Fibroblast of lung (primary cell): ENCODE results near the gene BCL7A. TPM values are rescaled to one million over a fixed set of nuclear protein-coding genes. Genes with fewer than 3 reads are reported as not detected.

ENCODE experiments used
- DNase-seq, 2 donors: peaks; one replicate each; pipeline versions ENCODE4 v3.0.0 to v3.0.0-alpha.2; 2010; ENCODE audit warnings: low read depth in 2 of 2
- H2AFZ ChIP-seq: 2 replicates; pipeline ENCODE4 v1.5.1; 2012; ENCODE audit warnings: low read length, control low read depth, inconsistent platforms
- H3K27ac ChIP-seq: 2 replicates; pipeline ENCODE4 v1.5.1; 2011; ENCODE audit warnings: low read length, control low read depth; ENCODE audit not compliant: insufficient read depth
- H3K27me3 ChIP-seq: 2 replicates; pipeline ENCODE4 v1.5.1; 2011; ENCODE audit warnings: mild to moderate bottlenecking, low read length; ENCODE audit not compliant: control insufficient read depth, insufficient read depth
- H3K36me3 ChIP-seq: 2 replicates; pipeline ENCODE4 v1.5.1; 2011; ENCODE audit warnings: low read length; ENCODE audit not compliant: control insufficient read depth, insufficient read depth
- H3K4me1 ChIP-seq: 2 replicates; pipeline ENCODE4 v1.5.1; 2011; ENCODE audit warnings: low read length; ENCODE audit not compliant: control insufficient read depth, insufficient read depth; ENCODE audit errors: extremely low read depth
- H3K4me2 ChIP-seq: 2 replicates; pipeline ENCODE4 v1.5.1; 2011; ENCODE audit warnings: low read length, control low read depth; ENCODE audit not compliant: insufficient read depth; ENCODE audit errors: extremely low read depth
- H3K4me3 ChIP-seq, 4 experiments: fragments of 200-600 bp in 1 of 4; sonication (generic) in 1 of 4; replicated peaks in 1 of 4; 2 replicates each; pipeline ENCODE4 v1.5.1; 2011 to 2016; ENCODE audit warnings: low read length in 4 of 4, low read depth in 3 of 4, mild to moderate bottlenecking in 3 of 4, control low read depth in 2 of 4, inconsistent platforms in 1 of 4, mixed read lengths in 1 of 4; ENCODE audit not compliant: insufficient read depth in 1 of 4; ENCODE audit errors: control extremely low read depth in 1 of 4
- H3K79me2 ChIP-seq: 2 replicates; pipeline ENCODE4 v1.5.1; 2012; ENCODE audit warnings: mild to moderate bottlenecking, low read length, inconsistent platforms; ENCODE audit not compliant: control insufficient read depth, insufficient read depth
- H3K9ac ChIP-seq: 2 replicates; pipeline ENCODE4 v1.5.1; 2011; ENCODE audit warnings: mild to moderate bottlenecking, low read length, control low read depth; ENCODE audit not compliant: insufficient read depth
- H3K9me3 ChIP-seq: 2 replicates; pipeline ENCODE4 v1.5.1; 2012; ENCODE audit warnings: low read depth, low read length; ENCODE audit not compliant: control insufficient read depth, insufficient read depth
- H4K20me1 ChIP-seq: 2 replicates; pipeline ENCODE4 v1.5.1; 2011; ENCODE audit warnings: low read length; ENCODE audit not compliant: control insufficient read depth, insufficient read depth; ENCODE audit errors: extremely low read depth
- EZH2 ChIP-seq: IDR thresholded peaks from 2 replicates; pipeline ENCODE4 v1.5.1; 2012; ENCODE audit warnings: low read length, control low read depth, mild to moderate bottlenecking; ENCODE audit errors: missing control alignments
- polyA plus RNA-seq, 2 donors: library from polyadenylated mRNA; depleted of rRNA in 1 of 2; stranded (reverse) in 1 of 2; unstranded in 1 of 2; fragments of >200 nt; gene quantifications; 2 replicates each; pipeline ENCODE4 v1.2.1, GENCODE V29; 2011 to 2012; ENCODE audit warnings: missing spikeins in 1 of 2
- total RNA-seq: library from RNA; depleted of rRNA; stranded (reverse); fragments of >200 nt; gene quantifications from 2 replicates; pipeline ENCODE4 v1.2.1, GENCODE V29; 2014
- TF ChIP-seq, protein P1 (sequence below), 2 donors: IDR thresholded peaks in 1 of 2; conservative IDR thresholded peaks in 1 of 2; 1 replicate in 1 of 2; 2 replicates in 1 of 2; pipeline ENCODE4 v1.5.1; 2011 to 2012; ENCODE audit warnings: low read length in 2 of 2, control low read depth in 1 of 2, inconsistent platforms in 1 of 2, low read depth in 1 of 2, mild to moderate bottlenecking in 1 of 2

Gene BCL7A
- total and polyA plus RNA-seq, 2 donors (not counting 1 experiment from before 2014, with no cell fraction given): 3.8 to 7.4 TPM

DNA sequence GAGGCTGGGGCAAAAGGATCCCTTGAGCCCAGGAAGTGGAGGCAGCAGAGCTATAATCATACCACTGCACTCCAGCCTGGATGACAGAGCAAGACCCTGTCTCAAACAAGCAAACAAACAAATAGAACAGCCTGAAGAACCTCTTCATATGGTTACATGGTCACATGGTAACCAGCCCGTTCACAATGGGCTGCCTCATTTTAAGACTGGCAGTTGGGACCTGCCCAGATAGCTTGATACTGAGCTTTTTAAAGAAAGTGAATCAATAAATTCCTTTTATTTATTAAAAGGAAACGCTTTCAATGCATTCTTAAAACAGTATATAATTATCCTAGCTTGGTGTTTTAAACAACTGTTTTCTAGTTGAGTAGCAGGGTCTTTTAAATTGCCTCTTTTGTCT lies 67.4 kb downstream of the BCL7A start:
- no peak overlapping the region for H3K9ac ChIP-seq
- no peak overlapping the region for H3K27ac ChIP-seq
- no peaks in the 10 kb centered on the region for H4K20me1 ChIP-seq
- H3K9me3 ChIP-seq: no peaks in the 10 kb centered on the region
- H3K79me2 ChIP-seq: peaks cover 53% of the 10 kb centered on the region
- no peak overlapping the region for H3K4me3 ChIP-seq
- H3K36me3 ChIP-seq: peaks cover 5% of the 10 kb centered on the region
- H3K4me1 ChIP-seq: peaks cover 23% of the 10 kb centered on the region
- H3K4me2 ChIP-seq: no peak overlapping the region
- DNase-seq: no peak
- no peak overlapping the region for H2AFZ ChIP-seq
- TF ChIP-seq, protein P1, sequence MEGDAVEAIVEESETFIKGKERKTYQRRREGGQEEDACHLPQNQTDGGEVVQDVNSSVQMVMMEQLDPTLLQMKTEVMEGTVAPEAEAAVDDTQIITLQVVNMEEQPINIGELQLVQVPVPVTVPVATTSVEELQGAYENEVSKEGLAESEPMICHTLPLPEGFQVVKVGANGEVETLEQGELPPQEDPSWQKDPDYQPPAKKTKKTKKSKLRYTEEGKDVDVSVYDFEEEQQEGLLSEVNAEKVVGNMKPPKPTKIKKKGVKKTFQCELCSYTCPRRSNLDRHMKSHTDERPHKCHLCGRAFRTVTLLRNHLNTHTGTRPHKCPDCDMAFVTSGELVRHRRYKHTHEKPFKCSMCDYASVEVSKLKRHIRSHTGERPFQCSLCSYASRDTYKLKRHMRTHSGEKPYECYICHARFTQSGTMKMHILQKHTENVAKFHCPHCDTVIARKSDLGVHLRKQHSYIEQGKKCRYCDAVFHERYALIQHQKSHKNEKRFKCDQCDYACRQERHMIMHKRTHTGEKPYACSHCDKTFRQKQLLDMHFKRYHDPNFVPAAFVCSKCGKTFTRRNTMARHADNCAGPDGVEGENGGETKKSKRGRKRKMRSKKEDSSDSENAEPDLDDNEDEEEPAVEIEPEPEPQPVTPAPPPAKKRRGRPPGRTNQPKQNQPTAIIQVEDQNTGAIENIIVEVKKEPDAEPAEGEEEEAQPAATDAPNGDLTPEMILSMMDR (conservative IDR thresholded peaks at IDR 0.05 in 1 of 2, IDR thresholded peaks at IDR 0.05 in 1 of 2; ENCODE audit: low read depth in 1 of 2, low read length in 2 of 2): no peak
- no peak for TF ChIP-seq EZH2
- H3K27me3 ChIP-seq: no peaks in the 10 kb centered on the region

DNA sequence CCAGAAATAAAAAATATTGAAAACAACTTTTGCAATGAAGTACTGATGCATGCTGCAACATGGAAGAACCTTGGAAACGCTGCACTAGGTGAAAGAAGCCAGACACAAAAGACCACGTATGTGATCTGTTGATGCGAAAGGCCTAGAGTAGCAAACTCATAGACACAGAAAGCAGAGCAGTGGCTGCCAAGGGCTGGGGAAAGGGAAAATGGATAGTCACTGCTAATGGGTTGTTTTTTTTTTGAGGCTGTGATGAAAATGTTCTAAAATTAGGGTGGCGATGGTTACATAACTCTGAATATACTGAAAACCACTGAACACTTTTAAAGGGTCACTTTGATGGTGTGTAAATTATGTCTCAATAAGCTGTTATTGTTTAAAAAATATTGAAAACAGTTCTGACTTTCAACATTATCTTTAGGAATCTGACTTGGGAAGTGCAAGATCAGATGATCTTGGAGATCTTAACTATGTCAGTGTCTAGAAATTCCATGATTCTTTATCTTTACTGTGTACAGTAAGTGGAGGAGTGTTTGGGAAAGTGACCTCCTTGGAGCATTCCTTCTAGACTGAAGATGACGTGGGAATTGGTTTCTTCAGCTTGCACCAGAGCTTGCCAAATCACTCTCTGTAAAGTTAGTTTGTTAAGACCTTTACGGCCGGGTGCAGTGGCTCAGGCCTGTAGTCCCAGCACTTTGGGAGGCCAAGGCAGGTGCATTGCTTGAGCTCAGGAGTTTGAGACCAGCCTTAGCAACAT lies 69.3 kb downstream of the BCL7A start:
- DNase-seq: peak; percentile 98
- H3K36me3 ChIP-seq: no peaks in the 10 kb centered on the region
- peak overlapping the region; percentile 78 for H3K27ac ChIP-seq
- peaks cover 23% of the 10 kb centered on the region for H3K4me1 ChIP-seq
- no peak overlapping the region for H3K4me3 ChIP-seq
- H3K27me3 ChIP-seq: no peaks in the 10 kb centered on the region
- H3K9me3 ChIP-seq: no peaks in the 10 kb centered on the region
- H3K9ac ChIP-seq: no peak overlapping the region
- H4K20me1 ChIP-seq: no peaks in the 10 kb centered on the region
- peaks cover 54% of the 10 kb centered on the region for H3K79me2 ChIP-seq
- H2AFZ ChIP-seq: no peak overlapping the region
- TF ChIP-seq, protein P1 (conservative IDR thresholded peaks at IDR 0.05 in 1 of 2, IDR thresholded peaks at IDR 0.05 in 1 of 2; ENCODE audit: low read depth in 1 of 2, low read length in 2 of 2): no peak
- no peak for TF ChIP-seq EZH2
- peak overlapping the region; percentile 70 for H3K4me2 ChIP-seq

DNA sequence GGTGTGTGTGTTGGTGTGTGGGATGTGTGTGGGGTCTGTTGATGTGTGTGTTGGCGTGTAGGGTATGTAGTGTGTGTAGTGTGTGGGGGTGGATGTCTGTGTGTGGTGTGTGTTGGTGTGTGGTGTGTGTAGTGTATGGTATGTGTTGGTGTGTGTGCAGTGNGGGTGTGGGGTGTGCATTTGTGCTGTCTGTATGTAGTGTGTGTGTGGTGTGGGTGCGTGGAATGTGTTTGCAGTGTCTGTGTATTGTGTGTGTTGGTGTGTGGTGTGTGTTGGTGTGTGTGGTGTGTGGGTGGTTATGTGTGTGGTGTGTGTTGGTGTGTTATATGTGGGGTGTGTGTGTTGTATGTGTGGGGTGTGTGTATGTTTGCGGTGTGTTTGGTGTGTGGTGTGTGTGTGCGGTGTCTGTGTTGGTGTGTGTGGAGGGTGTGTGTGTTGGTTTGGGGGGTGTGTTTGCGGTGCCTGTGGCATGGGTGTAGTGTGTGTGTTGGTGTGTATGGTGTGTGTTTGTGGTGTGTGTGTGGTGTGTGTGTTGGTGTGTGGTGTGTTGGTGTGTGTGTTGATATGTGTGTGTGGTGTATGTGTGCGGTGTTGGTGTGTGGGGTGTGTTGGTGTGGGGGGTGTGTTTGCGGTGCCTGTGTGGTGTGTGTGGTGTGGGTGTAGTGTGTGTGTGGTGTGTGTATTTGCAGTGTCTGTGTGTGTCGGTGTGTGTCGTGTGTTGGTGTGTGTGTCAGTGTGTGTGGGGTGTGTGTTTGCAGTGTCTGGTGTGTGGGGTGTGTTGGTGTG lies 71.6 kb downstream of the BCL7A start:
- Histone ChIP-seq H3K9me3 (no peaks in the 10 kb centered on the region), H3K79me2 (peaks cover 52% of the 10 kb centered on the region), H3K27ac (peak overlapping the region; percentile 4), H3K36me3 (no peaks in the 10 kb centered on the region), H3K4me3 (no peak overlapping the region), H2AFZ (no peak overlapping the region), H3K9ac (no peak overlapping the region), H3K4me1 (peaks cover 27% of the 10 kb centered on the region), H4K20me1 (no peaks in the 10 kb centered on the region), H3K4me2 (no peak overlapping the region), H3K27me3 (no peaks in the 10 kb centered on the region)
- no peak for DNase-seq
- TF ChIP-seq EZH2: no peak
- TF ChIP-seq, protein P1 (conservative IDR thresholded peaks at IDR 0.05 in 1 of 2, IDR thresholded peaks at IDR 0.05 in 1 of 2; ENCODE audit: low read depth in 1 of 2, low read length in 2 of 2): no peak
